ENCODE measurements around the gene ELOB.

GRCh38 chr16:2787406-2787805, 10.3 kb upstream of the ELOB start, which contains the start of gene PRSS33:
- TF ChIP-seq EZH2 (IDR thresholded peaks at IDR 0.05; ENCODE audit: low read length, missing control alignments): no peak
- TF ChIP-seq CTCF (conservative IDR thresholded peaks at IDR 0.05 in 1 of 2, IDR thresholded peaks at IDR 0.05 in 1 of 2; ENCODE audit: low read depth in 1 of 2, low read length in 2 of 2): no peak

Measured in fibroblast of lung (primary cell).